Measurements from ENCODE around the gene NUDT14. TPM values are rescaled to one million over a fixed set of nuclear protein-coding genes. Genes with fewer than 3 reads are reported as not detected.

Gene NUDT14
- total RNA-seq (2014; rRNA removed), result 50.8 and 82.1 TPM in 2 replicates
- Bru-seq, nascent RNA, result percentile 68 among the genes with signal in this experiment
- percentile 72 among the genes with signal in this experiment for BruChase-seq, experiment 1, labeled RNA remaining after a 6-hour chase
- percentile 60 among the genes with signal in this experiment for BruChase-seq, experiment 2, labeled RNA remaining after a 2-hour chase
- long read RNA-seq, transcript NUDT14-202 (5 exons, 845 nt), result major isoform, 33 of 52 reads
- long read RNA-seq, partial matches to known transcripts, result 2 of 52 reads
- long read RNA-seq, other reads (novel, unspliced or antisense), result 13 of 52 reads

DNA sequence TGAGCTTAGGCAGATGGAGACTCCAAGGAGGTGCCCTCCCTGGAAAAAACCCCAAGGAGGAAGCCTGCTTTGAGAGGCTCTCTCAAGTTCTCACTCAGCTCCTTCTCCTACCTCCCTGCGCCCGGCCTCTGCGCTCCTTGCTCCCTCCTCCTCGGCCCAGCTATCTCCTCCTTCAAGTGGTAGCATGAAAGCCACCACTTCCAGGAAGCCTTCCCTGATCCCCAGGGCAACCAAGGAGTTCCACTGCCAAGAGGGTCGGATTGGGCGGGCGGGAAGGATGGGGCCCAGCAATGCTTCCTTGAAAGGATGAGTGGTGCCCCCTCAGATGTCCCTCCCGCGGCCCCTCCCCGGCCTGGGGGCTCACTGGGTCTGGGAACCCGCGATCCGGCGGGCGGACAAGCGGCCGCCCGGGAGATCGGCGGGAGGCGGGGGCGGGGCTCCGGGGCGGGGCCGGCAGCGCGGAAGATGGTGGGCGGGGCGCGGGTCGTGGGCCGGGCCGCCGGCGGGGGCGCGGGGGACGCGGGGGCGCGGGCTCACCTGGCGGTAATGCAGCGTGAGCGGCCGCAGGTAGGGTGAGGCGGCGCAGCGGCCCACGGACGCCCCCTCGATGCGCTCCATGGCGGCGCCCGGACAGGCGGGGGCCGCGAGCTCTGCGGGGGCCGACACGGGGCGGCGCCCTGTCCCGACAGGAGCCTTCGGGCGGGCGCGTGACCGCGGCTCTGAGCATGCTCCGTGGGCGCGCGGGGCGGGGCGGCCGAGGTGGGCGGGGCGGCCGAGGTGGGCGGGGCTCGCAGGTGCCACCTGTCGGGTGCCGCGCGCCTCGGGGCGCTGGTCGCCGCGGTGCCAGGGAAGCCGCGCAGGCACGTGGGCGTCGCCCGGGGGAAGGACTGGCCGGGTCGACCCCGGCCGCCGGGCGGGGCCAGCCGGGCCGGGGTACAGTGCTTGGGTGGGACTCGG, at the start of gene NUDT14:
NUDT14 (minus strand) TSS at position 721 of the 957 bp plus-strand sequence; CDS start at position 618, 103 bp downstream.
- Histone ChIP-seq H3K4me3 (ENCODE audit: low read length) (peak within 1 kb of the TSS; percentile 73), H2AFZ (ENCODE audit: low read length) (peak within 1 kb of the TSS; percentile 69), H3K9ac (ENCODE audit: low read length) (no peak within 1 kb of the TSS), H3K27ac (ENCODE audit: low read length) (no peak within 1 kb of the TSS), H3F3A (ENCODE audit: low read length, unreplicated experiment) (no peaks in the 10 kb centered on the region), H3K4me2 (ENCODE audit: low read length) (peak within 1 kb of the TSS; percentile 94), H3K4me1 (ENCODE audit: insufficient read depth, low read length) (0 out of 2 replicates have a peak, but pooled peaks cover 6% of the 10 kb centered on the region), H3K27me3 (ENCODE audit: low read length) (no peaks in the 10 kb centered on the region), H3K79me2 (ENCODE audit: low read length) (no peaks in the 10 kb centered on the region), H3K36me3 (ENCODE audit: low read depth, low read length) (no peaks in the 10 kb centered on the region), H4K20me1 (ENCODE audit: low read length) (no peaks in the 10 kb centered on the region), H3K9me3 (ENCODE audit: low read length) (no peaks in the 10 kb centered on the region), H3K9me2 (replicated peaks; ENCODE audit: low read length) (no peaks in the 10 kb centered on the region)
- ChIA-PET POLR2A (ENCODE audit: unreplicated experiment) (interaction anchor here (0.6 kb wide), 1 partner anchor 1428 kb away, joined by 11 read pairs; no protein-coding TSS in a partner anchor), CTCF (interaction anchor here (0.7 kb wide), 1 partner anchor 90 kb away, joined by 3 read pairs; no protein-coding TSS in a partner anchor)
- DNase-seq (peak; percentile 77), ATAC-seq (peak; percentile 87)
- TF ChIP-seq EZH2phosphoT487 (IDR thresholded peaks at IDR 0.05; ENCODE audit: borderline replicate concordance, low read length), result no peak
- no peak for TF ChIP-seq EZH2 (IDR thresholded peaks at IDR 0.05; ENCODE audit: low read length, unreplicated experiment)
- TF ChIP-seq, protein P1, sequence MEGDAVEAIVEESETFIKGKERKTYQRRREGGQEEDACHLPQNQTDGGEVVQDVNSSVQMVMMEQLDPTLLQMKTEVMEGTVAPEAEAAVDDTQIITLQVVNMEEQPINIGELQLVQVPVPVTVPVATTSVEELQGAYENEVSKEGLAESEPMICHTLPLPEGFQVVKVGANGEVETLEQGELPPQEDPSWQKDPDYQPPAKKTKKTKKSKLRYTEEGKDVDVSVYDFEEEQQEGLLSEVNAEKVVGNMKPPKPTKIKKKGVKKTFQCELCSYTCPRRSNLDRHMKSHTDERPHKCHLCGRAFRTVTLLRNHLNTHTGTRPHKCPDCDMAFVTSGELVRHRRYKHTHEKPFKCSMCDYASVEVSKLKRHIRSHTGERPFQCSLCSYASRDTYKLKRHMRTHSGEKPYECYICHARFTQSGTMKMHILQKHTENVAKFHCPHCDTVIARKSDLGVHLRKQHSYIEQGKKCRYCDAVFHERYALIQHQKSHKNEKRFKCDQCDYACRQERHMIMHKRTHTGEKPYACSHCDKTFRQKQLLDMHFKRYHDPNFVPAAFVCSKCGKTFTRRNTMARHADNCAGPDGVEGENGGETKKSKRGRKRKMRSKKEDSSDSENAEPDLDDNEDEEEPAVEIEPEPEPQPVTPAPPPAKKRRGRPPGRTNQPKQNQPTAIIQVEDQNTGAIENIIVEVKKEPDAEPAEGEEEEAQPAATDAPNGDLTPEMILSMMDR (conservative IDR thresholded peaks at IDR 0.05; ENCODE audit: low read depth, low read length), result no peak
- no TSS peak for BruUV-seq (replicated peaks)
- intact Hi-C loops (cut with micrococcal nuclease), result no loop called here

DNA sequence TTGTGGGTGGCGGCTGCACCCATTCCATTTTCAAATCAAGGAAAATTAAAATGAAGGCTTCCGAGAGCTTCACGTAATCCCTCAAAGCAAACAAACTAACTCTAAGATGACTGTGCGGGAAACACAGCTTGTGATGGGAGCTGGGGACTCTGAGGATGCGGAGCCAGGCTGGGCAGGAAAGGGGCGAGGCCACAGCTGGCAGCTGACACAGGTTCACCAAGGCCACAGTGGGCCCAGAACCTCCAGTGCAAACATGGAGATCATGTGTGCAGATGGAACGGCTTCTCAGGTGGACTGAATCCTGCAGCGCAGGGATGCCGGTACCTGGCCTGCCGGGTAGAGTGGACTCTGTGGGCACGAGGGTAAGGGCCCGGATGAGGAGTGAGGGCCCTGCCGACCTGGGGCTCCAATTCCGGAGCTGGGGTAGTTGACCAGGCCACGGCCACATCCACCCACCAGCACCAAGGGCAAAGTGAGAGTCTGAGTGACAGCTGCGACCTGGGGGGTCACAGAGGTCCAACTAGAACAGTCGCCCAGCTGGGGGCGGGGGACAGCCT, 48.1 kb upstream of the NUDT14 start:
- ChIA-PET POLR2A (ENCODE audit: unreplicated experiment) (no interaction called here), CTCF (no interaction called here)
- no peaks in the 10 kb centered on the region for H3K9me2 ChIP-seq (replicated peaks; ENCODE audit: low read length)
- TF ChIP-seq EZH2phosphoT487 (IDR thresholded peaks at IDR 0.05; ENCODE audit: borderline replicate concordance, low read length) (no peak), EZH2 (IDR thresholded peaks at IDR 0.05; ENCODE audit: low read length, unreplicated experiment) (no peak)
- TF ChIP-seq, protein P1 (conservative IDR thresholded peaks at IDR 0.05; ENCODE audit: low read depth, low read length), result no peak
- no peak overlapping the region for H3K4me2 ChIP-seq (ENCODE audit: low read length)
- no peaks in the 10 kb centered on the region for H3F3A ChIP-seq (ENCODE audit: low read length, unreplicated experiment)
- H3K4me1 ChIP-seq (ENCODE audit: insufficient read depth, low read length), result peaks cover 3% of the 10 kb centered on the region; the same call in 1 of the 2 replicates
- DNase-seq (no peak), ATAC-seq (no peak)
- no peaks in the 10 kb centered on the region for H3K27me3 ChIP-seq (ENCODE audit: low read length)
- H3K79me2 ChIP-seq (ENCODE audit: low read length), result no peaks in the 10 kb centered on the region
- no peak overlapping the region for H2AFZ ChIP-seq (ENCODE audit: low read length)
- no peaks in the 10 kb centered on the region for H3K36me3 ChIP-seq (ENCODE audit: low read depth, low read length)
- no peak overlapping the region for H3K27ac ChIP-seq (ENCODE audit: low read length)
- H3K9ac ChIP-seq (ENCODE audit: low read length), result no peak overlapping the region
- H3K4me3 ChIP-seq (ENCODE audit: low read length), result no peak overlapping the region
- intact Hi-C loops (cut with micrococcal nuclease), result no loop called here
- no peaks in the 10 kb centered on the region for H4K20me1 ChIP-seq (ENCODE audit: low read length)
- no TSS peak for BruUV-seq (replicated peaks)
- H3K9me3 ChIP-seq (ENCODE audit: low read length), result no peaks in the 10 kb centered on the region

Measured in PC-3 (cell line).